ENCODE results near the gene ABI1. TPM values are rescaled to one million over a fixed set of nuclear protein-coding genes. Genes with fewer than 3 reads are reported as not detected.

ABI1 gene
- total and polyA plus RNA-seq, 2 of the 13 experiments (the other 11 are each of a cell fraction or from before 2014, with no cell fraction given): 20.9 to 22.9 TPM

DNA sequence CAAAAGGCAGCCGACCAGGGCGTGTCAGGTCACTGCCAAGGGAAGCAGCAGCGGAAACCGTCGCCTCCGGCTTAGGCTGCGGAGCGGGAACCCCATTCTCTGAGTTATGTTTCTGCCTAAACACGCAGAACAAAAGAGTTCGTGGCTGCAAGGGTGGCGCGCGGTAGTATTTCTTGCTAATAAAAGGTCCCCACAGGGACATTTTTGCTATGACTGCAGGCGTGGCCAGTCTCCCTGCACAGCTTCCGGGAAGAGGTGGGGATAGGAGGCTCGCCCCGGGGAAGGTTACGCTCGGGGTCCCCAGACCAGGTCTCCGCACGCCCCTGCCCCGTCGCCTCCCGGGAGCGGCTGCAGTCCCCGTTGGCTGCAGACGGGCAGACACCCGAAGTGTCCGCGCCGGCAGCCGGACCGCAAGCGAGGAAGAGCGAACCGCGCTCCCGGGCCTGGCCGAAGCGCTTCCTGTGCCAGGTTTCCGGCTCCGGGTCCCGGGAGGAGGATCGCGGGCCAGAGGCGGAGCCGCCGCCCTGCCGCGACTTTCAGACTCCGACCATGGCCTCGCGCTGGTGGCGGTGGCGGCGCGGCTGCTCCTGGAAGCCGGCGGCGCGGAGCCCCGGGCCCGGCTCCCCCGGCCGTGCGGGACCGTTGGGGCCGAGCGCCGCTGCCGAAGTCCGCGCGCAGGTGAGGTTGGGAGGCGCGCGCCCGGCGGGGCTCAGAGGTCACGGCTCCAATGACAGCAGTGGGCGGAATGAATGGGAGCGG, 163.4 kb downstream of the ABI1 start, which contains the start of gene PDSS1 (continued):
- TF ChIP-seq HNF4A (CRISPR knock-in tag; IDR thresholded peaks at IDR 0.05) (no peak), ZNF556 (CRISPR knock-in tag; IDR thresholded peaks at IDR 0.05; ENCODE audit: borderline replicate concordance) (no peak), RFXANK (CRISPR knock-in tag; IDR thresholded peaks at IDR 0.05) (no peak), KDM5A (IDR thresholded peaks at IDR 0.05; ENCODE audit: borderline replicate concordance, low read length) (peak; percentile 62; the same call in 1 of the 2 replicates), MTF1 (CRISPR knock-in tag; IDR thresholded peaks at IDR 0.05) (no peak), CREM (IDR thresholded peaks at IDR 0.05) (no peak), CREM (CRISPR knock-in tag; IDR thresholded peaks at IDR 0.05) (no peak), NFIC (IDR thresholded peaks at IDR 0.05; ENCODE audit: low read length) (no peak), ZBTB42 (CRISPR knock-in tag; IDR thresholded peaks at IDR 0.05) (no peak), ZNF407 (CRISPR knock-in tag; IDR thresholded peaks at IDR 0.05; ENCODE audit: not compliant biosample characterization) (no peak), ZBTB33 (CRISPR knock-in tag; IDR thresholded peaks at IDR 0.05) (no peak), ZNF260 (CRISPR knock-in tag; IDR thresholded peaks at IDR 0.05; ENCODE audit: borderline replicate concordance, low read depth) (no peak), THAP7 (CRISPR knock-in tag; IDR thresholded peaks at IDR 0.05) (no peak), ZNF513 (CRISPR knock-in tag; conservative IDR thresholded peaks at IDR 0.05) (no peak)
